ENCODE results near the gene RAB2B.
A peak's percentile ranks its signal among the peaks of the same experiment; 100 is the strongest.

Gene RAB2B

DNA sequence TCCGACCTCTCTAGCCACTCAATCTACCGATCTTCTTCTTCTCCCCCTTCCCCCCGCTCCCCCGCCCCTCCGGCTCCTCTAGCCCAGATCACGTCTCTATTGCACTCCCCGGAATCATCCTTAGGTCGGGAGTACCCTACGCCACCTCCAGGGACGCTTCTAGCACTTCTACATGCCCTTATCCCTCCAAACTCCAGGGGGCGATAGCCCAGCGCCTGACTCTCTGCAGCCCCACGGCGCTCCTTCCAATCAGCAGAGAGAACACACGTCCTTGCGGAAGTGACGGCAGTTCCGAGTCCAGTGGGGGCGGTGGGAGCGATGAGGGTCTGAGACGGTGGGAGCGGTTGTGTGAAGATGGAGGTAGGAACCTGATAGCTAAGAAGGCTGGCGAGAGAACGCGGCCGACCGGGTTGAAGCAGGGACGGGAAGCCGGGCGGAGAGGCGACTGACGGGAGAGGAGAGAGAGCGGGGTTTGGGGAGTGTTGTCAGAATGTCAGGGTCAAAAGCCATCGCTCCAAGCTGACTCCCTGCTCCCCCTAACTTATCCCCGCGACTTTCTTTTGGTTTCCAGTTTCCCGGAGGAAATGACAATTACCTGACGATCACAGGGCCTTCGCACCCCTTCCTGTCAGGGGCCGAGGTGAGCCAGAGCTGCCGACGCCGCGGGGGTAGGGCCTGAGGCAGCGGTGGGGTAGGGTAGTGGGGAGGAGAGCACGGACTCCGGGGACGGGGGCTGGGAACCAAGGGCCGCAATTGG, at the start of gene RAB2B, which contains the start of gene TOX4:
Gene RAB2B (minus strand): TSS at position 35 of the 757 bp plus-strand sequence. CDS start 87 bp downstream, outside the sequence.
Gene TOX4 (plus strand): TSS at position 271 of the 757 bp plus-strand sequence. CDS start 84 bp downstream, at position 355.
- DNase-seq, result peak; percentile 95

DNA sequence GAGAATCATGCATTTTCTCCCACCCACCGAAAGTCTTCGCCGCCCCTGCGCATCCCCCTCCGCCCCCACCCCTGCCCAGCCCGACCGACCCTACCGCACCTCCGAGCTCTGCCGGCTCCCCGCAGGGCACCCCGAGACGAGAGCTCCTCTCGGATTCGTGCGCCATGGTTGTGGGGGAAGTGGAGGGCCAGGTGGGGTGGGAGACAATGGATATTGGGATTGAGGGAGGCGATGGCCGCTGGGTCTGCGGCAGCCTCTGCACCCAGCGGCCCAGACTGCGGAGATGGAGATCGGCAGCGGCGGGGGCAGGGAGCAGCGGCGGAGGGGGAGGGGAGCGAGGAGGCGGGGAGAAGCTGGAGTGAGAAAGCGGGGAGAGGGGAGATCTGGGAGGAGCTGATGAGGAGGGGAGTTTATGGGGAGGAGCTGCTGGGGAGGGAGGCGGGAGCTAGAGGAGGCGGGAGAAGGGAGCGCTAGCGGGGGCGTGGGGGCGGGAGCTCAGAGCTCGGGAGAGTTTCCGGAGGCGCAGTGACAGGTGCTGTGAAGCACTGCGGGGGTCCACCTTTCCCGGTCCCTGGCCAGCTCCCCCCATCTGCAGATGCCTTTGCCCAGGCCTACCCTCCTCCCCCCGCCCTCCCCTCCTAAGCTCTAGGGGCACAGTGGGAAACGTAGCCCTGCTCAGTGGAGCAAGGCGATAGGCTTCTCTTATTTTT, 49.4 kb upstream of the RAB2B start, which contains the start of gene SALL2:
Gene SALL2 (minus strand): TSS at position 385 of the 710 bp plus-strand sequence. CDS start 219 bp downstream, at position 166.
- DNase-seq, result peak; percentile 77

DNA sequence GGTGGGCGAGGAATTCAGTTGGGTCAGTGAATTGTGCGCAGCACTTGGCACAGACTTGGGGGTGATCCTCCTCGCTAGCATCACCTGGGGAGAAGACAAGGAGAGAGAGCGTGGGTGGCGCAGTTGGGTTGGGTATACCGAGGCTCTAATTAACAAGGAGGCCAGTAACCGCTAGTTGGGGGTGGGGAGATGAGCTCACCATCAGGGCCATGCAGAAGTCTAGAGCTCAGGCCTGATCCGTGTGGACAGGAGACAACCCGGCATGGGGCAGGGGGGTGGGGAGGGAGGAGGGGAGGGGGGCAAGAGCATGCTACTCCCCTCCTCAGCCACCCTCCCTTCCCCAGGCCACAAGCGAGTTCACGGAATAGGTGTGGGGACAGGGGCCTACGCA, 48.8 kb upstream of the RAB2B start:
- DNase-seq, result no peak

DNA sequence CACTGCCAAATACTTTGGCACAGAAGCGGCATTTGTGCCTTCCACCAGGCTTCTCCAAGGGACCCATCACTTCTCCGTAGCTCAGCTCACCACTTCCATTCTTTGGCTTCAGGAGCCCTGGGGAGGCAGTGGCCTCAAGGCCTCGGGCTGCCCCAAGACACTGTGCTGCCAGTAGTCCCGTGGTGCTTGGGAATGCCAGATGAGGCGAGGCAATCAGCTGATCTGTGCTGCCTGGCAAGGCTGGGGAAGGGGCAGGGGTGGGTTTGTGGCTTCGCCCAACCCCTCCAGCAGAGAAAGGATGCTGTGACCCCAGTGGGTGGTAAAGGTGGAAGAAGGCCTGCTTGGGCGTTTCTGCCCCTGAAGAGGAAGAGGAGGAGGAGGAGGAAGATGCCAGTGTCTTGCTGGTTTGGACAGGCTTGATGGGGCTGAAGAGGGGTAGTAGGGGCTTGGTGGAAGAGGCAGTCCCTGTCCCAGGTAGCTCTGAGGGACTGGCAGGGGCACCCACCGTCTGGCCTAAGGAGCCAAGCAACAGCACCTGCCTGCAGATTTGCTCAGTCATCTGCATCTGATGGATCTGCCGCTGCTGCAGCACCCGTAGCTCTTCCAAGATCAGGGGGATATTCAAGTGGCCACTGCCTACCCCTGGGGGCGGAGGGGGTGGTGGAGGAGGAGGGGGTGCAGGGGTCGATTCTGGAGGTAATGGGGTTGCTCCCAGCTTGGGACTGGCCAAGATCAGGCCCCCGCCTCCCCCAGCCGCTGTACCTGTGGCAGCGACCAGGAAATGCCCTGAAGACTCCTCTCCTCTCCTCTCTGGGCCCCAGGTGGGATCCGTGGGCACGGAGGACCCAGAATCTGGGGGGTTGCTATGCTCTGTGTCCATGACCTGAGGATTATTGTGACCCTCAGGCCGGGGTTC, 48.1 kb upstream of the RAB2B start:
- DNase-seq, result no peak

DNA sequence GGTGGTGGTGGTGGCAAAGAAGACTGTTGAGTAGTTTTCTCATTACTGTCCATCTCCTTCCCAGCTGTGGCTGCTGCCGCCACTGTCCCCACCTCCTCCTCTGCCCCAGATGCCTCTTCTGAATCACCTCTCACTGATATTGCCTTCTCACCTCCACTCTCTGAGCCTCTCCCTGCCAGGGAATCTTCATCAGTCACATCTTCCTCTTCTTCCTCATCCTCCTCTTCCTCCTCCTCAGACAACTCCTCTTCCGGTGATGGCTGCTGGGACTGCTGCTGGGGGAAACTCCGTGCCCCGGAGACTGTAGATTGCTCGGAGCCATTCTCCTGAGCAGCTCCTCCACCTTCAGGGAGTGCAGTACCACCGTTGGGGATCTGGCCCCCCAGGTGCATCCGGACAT, 46.4 kb upstream of the RAB2B start:
- DNase-seq, result no peak

DNA sequence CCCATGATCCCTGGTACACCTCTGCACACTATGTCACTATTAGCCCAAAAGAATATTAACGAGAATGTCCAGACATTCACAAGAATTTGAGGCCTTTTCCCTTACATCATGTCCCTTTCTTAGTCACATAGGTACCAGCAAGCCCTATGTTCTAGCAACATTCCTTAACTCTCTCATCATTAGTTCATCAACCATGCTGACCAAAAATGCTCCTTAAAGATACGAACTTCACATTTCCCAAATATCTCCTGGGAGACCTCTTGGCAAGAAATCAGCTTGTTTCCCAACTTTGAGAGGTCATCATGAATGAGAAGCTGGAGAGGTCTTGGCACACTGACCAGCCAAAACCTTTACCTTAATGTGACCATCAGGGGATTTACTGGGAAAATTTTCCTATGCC, 44.7 kb upstream of the RAB2B start:
- DNase-seq, result no peak

DNA sequence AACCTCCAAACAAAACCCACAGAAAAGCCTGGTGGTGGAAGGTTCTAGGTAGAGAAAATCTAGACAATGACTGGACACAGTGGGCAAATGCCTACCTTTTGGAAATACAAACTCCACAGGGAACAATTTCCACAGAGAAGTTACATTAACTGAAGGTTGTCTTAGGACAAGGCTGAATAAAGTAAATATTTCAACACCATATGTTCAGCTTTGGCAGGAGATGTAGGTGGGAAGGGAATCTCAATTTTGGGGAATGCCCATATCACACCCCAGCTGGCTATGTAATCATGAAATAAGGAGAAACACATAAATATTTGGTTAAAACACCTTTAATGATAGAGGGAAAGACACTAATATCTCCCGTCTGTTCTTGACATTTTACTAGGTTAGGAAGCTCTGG, 44.0 kb upstream of the RAB2B start:
- no peak for DNase-seq

DNA sequence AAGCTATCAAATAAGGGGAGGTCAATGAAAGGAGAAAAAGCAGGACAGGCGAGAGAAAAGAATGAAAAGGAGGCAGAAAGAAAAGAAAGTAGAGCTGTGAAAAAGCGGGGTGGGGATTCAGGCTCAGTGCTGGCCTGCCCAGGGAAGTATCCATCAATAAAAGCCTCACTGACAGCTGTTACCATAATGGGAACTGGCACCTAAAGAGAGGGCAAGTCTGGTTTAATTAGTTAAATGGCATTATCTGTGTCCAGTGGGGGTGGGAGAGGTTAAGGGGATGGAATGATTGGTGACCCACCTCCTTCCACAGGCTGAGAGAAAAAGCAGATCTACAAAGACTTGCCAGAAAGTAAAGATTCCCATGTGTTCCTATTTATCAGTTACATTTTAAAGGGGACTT, 42.0 kb upstream of the RAB2B start:
- no peak for DNase-seq

DNA sequence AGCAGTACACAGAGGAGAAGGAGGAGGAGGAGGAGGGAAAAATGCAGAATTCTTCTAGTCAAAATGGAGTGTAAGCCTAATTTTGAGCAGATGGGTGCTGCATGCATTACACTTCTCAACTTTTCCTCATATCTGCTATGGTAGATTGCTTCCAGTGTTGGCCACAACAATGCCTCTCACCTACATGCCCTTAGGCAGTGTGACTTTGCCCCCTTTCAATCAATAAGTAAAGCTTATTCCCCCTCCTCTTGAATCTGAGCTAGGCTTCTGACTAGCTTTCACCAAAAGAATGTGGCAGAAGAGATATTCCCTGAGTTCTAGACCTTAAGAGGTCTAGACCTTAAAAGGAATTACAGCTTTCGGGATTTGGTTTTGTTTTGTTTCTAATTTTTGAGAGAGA, 37.6 kb upstream of the RAB2B start:
- no peak for DNase-seq

DNA sequence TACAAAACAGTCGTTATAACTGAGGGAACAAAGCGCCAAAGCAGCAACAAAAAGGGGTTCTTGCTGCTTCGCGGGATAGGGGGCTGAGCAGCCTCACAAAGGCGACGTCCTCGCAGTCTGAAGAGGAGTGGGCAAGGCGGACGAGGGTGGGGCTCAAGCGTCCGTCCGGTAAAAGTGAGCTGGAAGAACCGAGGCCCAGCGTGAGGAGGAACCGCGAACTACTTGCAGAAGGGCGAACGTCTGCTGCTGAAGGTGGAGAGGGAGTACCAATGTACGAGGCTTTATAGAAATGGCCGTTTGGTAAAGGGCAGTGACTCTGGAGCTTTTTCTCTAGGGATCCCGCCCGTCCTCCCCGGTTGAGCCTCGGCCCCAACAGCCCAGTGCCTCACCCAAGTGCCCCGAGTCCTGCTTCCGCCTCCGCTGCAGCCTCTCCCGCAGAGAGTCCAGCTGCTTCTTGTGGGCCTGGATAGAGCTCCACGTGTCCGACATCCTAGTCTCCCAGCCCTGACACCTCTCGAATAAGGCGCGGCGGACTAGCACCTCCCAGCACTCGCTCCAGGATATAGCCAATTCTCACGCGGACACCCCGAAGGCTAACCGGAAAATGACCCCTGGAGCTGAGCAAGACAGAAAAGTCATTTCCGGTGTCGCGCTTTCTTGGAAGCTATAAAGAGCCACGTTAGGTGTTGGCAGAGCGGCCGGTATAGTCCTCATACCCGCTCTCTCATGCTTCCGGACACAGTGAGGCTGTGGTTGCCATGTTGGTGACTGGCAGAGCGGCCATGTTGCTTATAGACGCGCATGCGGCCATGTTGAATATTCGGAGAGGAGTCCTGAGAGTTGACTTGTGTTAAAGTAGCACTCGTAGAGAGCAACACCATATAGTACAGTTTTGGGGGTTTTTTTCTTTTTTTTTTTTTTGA, 34.2 kb upstream of the RAB2B start, which contains the start of gene METTL3:
Gene METTL3 (minus strand): TSS at position 606 of the 923 bp plus-strand sequence. CDS start 117 bp downstream, at position 489.
- DNase-seq, result peak; percentile 94

DNA sequence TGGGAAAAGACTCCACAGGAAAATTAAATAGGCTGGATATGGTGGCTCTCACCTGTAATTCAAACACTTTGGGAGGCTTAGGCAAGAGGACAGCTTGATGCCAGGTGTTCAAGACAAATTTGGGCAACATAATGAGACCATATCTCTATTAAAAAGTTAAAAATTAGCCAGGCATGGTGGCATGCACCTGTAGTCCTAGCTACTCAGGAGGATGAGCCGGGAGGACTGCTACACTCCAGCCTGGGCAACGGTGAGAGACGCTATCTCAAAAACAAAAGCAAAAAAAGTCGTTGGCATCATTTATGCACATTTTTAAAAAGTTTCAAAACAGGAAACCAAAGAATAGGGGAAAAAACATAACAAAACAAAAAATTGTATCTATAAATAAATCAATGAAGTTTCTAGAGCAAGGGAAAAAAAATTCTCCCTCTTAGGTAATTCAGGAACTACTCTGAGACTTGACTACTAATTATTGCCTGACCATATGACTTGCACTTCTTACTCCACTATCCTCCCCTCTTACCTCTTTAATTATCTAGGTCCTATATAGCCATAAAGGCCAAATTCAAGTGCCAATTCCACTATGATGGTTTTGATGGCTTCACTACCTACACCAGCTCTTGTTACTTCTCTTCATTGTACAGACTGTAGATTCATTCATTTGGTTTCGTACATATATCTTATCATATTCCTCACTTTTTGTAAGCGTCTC, 32.8 kb upstream of the RAB2B start:
- DNase-seq, result no peak

DNA sequence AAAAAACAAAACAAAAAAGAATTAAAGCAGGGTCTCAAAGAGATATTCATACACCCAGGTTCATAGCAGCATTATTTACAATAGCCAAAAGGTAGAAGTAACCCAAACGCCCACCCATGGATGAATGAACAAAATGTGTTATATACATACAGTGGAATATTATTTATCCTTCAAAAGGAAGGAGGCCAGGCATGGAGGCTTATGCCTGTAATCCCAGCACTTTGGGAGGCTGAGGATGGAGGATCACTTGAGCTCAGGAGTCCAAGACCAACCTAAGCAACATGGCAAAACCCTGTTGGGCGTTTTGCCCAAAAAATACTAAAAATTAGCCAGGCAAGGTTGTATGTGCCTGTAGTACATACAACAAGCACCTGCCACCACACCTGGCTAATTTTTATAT, 29.8 kb upstream of the RAB2B start:
- no peak for DNase-seq

DNA sequence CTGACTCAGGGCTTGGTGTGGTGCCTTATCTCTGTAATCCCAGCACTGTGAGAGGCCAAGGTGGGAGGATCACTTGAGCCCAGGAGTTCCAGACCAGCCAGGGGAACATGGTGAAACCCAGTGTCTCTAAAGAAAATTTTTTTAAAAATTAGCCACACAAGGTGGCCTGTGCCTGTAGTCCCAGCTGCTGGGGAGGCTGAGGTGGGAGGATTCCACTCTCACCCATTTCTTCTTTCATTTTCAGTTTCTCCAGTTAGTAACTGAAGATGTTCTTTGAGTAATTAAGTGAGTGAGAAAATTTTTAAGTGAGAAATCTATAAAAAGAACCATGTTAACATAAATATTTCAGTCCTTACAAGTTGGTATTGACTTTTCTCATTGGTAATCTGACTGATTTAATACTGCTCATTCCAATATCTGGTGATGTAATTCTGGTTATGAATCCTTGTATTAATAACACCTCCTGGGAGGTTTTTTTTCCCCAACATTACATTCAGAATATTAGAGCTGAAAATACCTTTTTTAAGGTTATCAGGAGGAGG, 28.3 kb upstream of the RAB2B start:
- DNase-seq, result peak; percentile 41

DNA sequence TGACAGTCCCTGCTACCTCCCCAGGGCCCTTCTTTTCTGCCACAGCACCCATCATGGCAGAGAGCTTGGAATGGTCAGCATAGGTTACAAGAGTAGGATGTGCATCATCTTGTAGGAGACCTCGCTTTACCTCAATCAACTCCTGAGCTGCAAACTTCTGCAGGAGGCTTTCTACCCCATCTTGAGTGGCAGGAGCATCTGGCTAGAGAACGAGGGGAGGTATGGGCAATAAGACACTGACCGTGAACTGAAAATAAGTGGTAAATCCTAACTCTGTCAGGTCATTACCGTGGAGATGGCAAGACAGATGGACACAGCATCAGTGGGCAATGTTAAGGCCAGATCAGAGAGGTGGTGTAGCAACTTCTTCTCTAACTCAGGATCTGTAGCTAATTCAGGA, 26.6 kb upstream of the RAB2B start:
- DNase-seq, result no peak

DNA sequence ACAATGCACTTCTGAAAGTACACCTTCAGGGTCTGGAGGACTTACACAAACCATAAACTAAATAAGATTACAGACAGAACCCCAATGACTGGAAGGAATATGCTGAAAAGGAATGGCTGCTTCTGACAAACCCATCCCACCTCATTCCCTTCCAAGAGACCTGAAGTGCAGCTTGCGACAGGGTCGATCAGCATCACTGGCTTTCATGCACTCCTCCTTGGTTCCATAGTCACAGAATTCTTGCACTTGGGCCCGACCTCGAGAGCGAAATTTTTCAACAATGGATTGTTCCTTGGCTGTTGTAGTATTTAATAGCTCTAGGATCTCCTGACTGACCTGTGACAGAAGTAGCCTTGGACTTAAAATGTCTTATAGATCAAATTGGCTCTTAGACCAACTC, 24.8 kb upstream of the RAB2B start:
- DNase-seq, result no peak

DNA sequence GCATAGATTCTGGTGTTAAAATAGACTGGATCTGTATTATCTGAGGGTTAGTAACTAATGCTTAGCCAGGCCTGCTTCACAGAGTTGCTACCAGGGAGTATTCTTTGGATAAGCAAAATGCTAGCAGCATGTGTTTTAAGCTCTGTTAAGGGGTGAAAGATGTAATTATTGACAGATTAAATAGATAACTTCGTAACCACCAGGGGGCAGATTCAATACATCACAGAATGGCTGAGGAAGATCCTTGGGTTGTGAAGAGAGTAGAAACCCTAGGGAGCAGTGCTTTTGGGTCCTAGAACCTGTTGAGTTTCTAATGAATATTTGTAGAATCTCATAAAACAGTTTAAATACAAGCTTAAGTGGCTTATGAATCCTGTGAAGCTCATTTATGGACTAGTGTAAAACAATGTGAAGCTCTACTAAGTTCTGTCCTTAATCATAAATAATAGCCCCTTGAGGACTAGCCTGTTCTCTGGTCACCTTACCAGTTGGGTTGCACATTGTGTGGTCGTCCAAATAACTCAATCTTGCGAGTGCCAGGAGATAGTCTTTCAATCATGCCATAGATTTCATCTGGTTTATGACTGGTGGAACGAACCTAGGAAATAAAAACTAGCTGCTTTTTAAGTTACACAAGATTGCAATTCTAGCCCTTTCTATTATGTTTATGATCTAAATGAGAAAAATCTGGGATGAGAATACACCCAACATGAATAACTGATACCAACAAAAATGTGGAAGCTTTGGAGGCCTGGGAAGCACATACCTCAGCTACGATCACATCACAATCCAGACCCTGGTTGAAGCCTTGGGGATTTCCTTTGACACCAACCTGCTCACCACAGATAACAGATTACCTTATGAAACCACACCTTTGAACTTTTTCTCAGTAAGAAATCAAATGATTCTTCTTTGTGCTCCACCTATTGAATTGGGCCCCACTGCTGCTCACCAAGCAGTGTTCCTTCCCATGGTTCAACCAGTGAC, 22.1 kb upstream of the RAB2B start:
- DNase-seq, result no peak

DNA sequence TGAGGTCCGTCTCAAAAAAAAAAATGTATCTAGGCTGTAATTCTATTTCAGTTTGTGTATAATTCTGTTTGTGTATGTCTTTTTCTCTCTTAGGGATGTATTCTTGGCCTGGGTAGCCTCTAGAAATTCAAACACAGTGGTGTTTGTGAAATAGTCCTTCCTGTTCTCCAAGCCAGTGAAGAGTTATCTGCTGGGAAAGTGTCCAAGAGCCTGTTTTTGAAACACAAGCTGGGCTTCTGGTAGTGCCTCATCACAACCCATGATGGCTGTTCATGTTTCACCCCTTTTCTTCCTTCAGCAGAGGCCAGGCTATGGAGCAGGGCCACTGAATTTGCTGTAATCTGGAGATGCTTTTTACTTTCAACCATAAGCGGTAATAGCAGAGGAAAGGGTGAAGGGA, 19.7 kb upstream of the RAB2B start:
- DNase-seq, result no peak

DNA sequence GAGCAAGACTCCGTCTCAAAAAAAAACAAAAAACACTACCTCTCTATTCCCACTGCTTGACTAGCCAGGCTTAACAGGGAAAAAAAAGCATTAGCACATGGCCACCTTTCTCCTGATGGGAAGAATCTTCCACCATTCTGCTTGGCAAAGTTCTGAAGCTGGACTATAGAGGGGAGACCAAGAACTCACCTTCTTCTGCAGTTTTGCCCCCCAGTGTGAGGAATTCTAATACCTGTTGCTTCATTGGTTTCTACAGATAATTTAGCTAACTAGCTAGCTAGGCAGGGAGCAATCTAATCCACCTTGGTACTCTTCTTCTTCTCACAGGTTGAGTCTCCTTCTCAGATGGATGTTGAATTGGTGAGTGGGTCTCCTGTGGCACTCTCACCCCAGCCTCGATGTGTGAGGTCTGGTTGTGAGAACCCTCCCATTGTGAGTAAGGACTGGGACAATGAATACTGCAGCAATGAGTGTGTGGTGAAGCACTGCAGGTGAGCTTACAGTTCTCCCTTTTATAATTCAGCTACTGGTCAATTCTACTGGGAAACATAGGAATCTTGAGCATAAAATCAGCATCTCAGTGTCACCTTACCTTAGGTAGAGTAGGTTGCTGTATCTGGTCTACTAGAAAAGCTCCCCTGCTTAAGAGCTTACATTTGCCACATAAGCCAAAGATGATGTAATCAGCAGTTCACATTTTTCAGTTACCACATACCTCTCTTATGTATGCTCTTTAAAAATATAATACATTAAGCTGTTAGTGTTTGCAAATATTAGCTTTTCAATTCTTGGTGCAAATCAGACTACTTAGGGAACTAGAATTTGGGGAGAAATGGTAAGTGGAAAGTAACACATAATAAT, 18.4 kb upstream of the RAB2B start:
- DNase-seq, result no peak

Data from activated CD4-positive, alpha-beta T cell treated with anti-CD3 and anti-CD28 coated beads for 48 hours (primary cell).